SK-N-DZ (cell line): ENCODE data around the gene HMGXB4.

ENCODE experiments used
- DNase-seq: peaks from one replicate; pipeline ENCODE4 v3.0.0-alpha.2; 2015; ENCODE audit warnings: low spot score

Gene HMGXB4

GRCh38 chr22:35258191-35258988 lies 1.1 kb downstream of the HMGXB4 start:
- DNase-seq, result peak; percentile 39

GRCh38 chr22:35264986-35265385 lies 7.7 kb downstream of the HMGXB4 start:
- DNase-seq, result no peak

GRCh38 chr22:35266277-35266676 lies 9.0 kb downstream of the HMGXB4 start:
- no peak for DNase-seq

- DNase-seq, result no peak
Observed at GRCh38 chr22:35269630-35270029, 12.3 kb downstream of the HMGXB4 start.

GRCh38 chr22:35274154-35274871 lies 17.0 kb downstream of the HMGXB4 start:
- DNase-seq, result no peak

GRCh38 chr22:35275580-35275979 lies 18.3 kb downstream of the HMGXB4 start:
- no peak for DNase-seq

- no peak for DNase-seq
Observed at GRCh38 chr22:35276019-35276418, 18.7 kb downstream of the HMGXB4 start.

GRCh38 chr22:35288116-35288515 lies 30.8 kb downstream of the HMGXB4 start:
- no peak for DNase-seq

- DNase-seq, result no peak
Observed at GRCh38 chr22:35292786-35293185, 35.5 kb downstream of the HMGXB4 start.

GRCh38 chr22:35296051-35296450 lies 38.8 kb downstream of the HMGXB4 start:
- no peak for DNase-seq

GRCh38 chr22:35299217-35299672 lies 42.0 kb downstream of the HMGXB4 start:
- DNase-seq, result no peak

- DNase-seq, result peak; percentile 99
Observed at GRCh38 chr22:35299673-35300499, 42.6 kb downstream of the HMGXB4 start, which contains the start of gene TOM1. TSS of gene TOM1 (plus strand) at chr22:35299894. CDS start at chr22:35299929, 35 bp downstream.

GRCh38 chr22:35301372-35301874 lies 44.1 kb downstream of the HMGXB4 start:
- no peak for DNase-seq

GRCh38 chr22:35303029-35303624 lies 45.8 kb downstream of the HMGXB4 start:
- no peak for DNase-seq

GRCh38 chr22:35305525-35306070 lies 48.3 kb downstream of the HMGXB4 start:
- no peak for DNase-seq

- no peak for DNase-seq
Observed at GRCh38 chr22:35306350-35306967, 49.2 kb downstream of the HMGXB4 start.

GRCh38 chr22:35307372-35307771 lies 50.1 kb downstream of the HMGXB4 start:
- no peak for DNase-seq

- DNase-seq, result no peak
Observed at GRCh38 chr22:35307892-35308291, 50.6 kb downstream of the HMGXB4 start.

- DNase-seq, result no peak
Observed at GRCh38 chr22:35308480-35309021, 51.3 kb downstream of the HMGXB4 start.
